Measurements from ENCODE around the gene PLEKHA6.

- TF ChIP-seq CTCF (IDR thresholded peaks at IDR 0.05; ENCODE audit: control extremely low read depth in 1 of 3, insufficient read depth in 1 of 3, low read depth in 1 of 3, low read length in 3 of 3) (no peak), USF2 (IDR thresholded peaks at IDR 0.05; ENCODE audit: low read length) (no peak), ZNF274 (IDR thresholded peaks at IDR 0.05; ENCODE audit: borderline replicate concordance, extremely low read depth, low read length) (no peak), TBP (IDR thresholded peaks at IDR 0.05; ENCODE audit: low read depth, low read length) (no peak), CHD7 (IDR thresholded peaks at IDR 0.05; ENCODE audit: insufficient replicate concordance, low read length) (no peak), ATF2 (IDR thresholded peaks at IDR 0.05; ENCODE audit: low read length) (no peak), SRF (IDR thresholded peaks at IDR 0.05; ENCODE audit: low read depth, low read length) (no peak), POLR2AphosphoS5 (IDR thresholded peaks at IDR 0.05; ENCODE audit: low read depth, low read length) (no peak), SP2 (IDR thresholded peaks at IDR 0.05; ENCODE audit: low read length) (no peak)
These were observed 19.4 kb downstream of the PLEKHA6 start for GRCh38 chr1:204340081-204340889.
